Left colon (tissue), 2 donors: ENCODE data around the gene WNT10A. TPM values are rescaled to one million over a fixed set of nuclear protein-coding genes. Genes with fewer than 3 reads are reported as not detected.

ENCODE experiments used
- ATAC-seq: fragments of 200-7000 bp; cut with Tn5 transposase; one replicate; pipeline ENCODE4 v1.9.1; 2020; ENCODE audit warnings: mild to moderate bottlenecking, moderate library complexity
- DNase-seq, 2 donors: peaks; one replicate each; pipeline ENCODE4 v3.0.0-alpha.2; 2020
- intact Hi-C, 2 donors: fragments of 100-400 bp; cut with DNase I in 1 of 2; cut with micrococcal nuclease in 1 of 2; formaldehyde crosslinking; loops; one replicate each; pipeline versions ENCODE4 v1.11.2 to v1.14.0; 2022; cut with DNase I, micrococcal nuclease
- total RNA-seq, 2 donors: library from RNA; stranded (reverse); fragmentation: NEBNext Ultra II Directional; extraction: Animal tissue kit (Norgen Biotek cat#: 25700); gene quantifications; one replicate each; pipeline ENCODE4 v1.2.1, GENCODE V29; 2021
- donor health status: DM: no; HTN: no; CAD: no.
- donor health status: DM: yes; HTN: yes; CAD: no.

WNT10A gene
- total RNA-seq, 2 donors from 2014 or later = 0.31 to 1.9 TPM

GRCh38 chr2:218872645-218873358 is 7.8 kb upstream of the WNT10A start:
- intact Hi-C loops = no loop called here
- ATAC-seq (no peak), DNase-seq (no peak)

- ATAC-seq = no peak
- no peak for DNase-seq
Measured at GRCh38 chr2:218873359-218874194, 7.1 kb upstream of the WNT10A start.

DNA sequence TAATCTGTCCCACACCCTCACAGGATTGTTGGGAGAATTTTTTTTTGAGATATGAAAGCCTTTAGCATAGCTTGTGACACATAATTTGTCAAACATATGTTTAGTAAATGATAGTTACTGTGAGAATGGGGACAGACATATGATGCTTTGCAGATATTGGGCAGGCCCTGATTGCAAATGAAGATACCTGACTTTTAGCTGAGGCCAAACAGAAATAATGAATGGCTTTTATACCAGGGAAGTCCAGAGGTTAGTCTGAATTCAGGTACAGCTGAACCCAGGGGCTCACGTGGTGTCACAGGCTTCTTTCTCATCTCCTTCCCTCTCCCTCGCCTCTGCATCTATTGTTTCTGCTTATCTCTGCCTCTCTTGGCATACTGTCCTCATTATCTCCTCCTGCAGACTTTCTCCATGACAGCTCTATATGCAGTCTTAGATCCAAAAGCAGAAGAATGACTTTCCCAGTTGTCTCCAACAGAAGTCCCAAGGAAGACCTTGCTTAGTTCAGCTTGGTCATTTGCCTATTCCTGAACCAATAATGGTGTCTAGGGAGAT is 4.9 kb upstream of the WNT10A start:
- intact Hi-C loops = no loop called here
- DNase-seq (no peak), ATAC-seq (no peak)

More at GRCh38 chr2:218873359-218874194, 7.1 kb upstream of the WNT10A start:
- intact Hi-C loops = no loop called here

DNA sequence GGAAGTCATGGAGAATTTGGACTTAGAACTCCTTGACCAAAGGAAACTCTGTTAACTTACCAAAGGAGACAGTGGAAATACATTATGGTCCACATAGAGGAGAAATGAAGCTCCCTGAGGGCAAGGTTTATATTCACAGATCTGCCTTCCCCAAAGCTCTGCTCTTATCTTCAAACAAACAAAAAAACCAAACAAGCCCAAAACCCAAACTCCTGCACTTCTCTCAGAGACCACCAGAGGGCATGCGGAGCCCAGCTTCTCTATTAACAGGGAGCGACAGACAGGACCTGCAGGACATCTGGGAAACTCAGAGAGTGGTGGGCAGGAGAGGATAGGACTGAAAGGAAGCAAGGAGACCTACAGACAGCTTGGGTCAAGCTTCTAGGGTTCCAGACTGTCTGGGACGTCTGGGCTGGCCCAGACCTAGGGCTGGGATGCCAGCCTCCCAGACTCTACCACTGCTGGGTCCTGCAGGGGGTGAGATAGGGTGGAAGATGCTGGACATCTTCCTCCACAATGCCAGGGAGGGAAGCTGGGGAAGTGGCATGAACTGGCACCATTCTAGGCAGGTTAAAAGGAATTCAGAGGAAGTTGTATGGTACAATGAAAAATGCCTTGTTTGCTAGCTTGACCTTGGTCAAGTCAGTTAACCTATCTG is 4.0 kb upstream of the WNT10A start:
- peak in 1 of 2 donors; percentile 71 for DNase-seq
- intact Hi-C loops = no loop called here
- ATAC-seq = peak; percentile 49

- intact Hi-C loops = no loop called here
Measured at GRCh38 chr2:218877331-218877730, 3.3 kb upstream of the WNT10A start.

GRCh38 chr2:218877891-218878290 is 2.8 kb upstream of the WNT10A start:
- intact Hi-C loops = no loop called here
- DNase-seq = no peak

More at GRCh38 chr2:218877331-218877730, 3.3 kb upstream of the WNT10A start:
- no peak for DNase-seq
- ATAC-seq = no peak

DNA sequence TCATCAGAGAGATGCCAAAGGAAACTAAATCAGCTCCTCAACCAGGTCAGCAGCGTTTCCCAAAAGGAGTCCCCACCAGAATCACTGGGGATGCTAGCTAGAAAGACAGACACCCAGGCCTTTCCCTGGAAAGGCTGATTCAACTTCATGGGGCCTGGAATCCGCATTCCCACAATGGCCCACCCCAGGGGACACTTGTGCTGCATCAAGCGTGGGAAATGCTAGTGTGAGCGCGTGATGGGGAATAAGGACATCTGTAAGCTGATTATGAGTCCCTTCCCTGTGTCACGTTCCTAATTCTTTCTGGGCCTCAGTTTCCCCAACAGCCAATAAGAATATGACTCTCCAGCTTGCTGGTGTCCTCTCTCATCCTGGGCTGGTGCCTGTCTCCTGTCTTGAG is 2.2 kb upstream of the WNT10A start:
- ATAC-seq = no peak
- intact Hi-C loops = no loop called here
- DNase-seq = no peak

More at GRCh38 chr2:218877891-218878290, 2.8 kb upstream of the WNT10A start:
- no peak for ATAC-seq

- intact Hi-C loops = no loop called here
- DNase-seq (no peak), ATAC-seq (no peak)
Measured at GRCh38 chr2:218878926-218879761, 1.5 kb upstream of the WNT10A start.

GRCh38 chr2:218879776-218880101 is 913 bp upstream of the WNT10A start:
- DNase-seq (no peak), ATAC-seq (no peak)
- intact Hi-C loops = no loop called here

DNA sequence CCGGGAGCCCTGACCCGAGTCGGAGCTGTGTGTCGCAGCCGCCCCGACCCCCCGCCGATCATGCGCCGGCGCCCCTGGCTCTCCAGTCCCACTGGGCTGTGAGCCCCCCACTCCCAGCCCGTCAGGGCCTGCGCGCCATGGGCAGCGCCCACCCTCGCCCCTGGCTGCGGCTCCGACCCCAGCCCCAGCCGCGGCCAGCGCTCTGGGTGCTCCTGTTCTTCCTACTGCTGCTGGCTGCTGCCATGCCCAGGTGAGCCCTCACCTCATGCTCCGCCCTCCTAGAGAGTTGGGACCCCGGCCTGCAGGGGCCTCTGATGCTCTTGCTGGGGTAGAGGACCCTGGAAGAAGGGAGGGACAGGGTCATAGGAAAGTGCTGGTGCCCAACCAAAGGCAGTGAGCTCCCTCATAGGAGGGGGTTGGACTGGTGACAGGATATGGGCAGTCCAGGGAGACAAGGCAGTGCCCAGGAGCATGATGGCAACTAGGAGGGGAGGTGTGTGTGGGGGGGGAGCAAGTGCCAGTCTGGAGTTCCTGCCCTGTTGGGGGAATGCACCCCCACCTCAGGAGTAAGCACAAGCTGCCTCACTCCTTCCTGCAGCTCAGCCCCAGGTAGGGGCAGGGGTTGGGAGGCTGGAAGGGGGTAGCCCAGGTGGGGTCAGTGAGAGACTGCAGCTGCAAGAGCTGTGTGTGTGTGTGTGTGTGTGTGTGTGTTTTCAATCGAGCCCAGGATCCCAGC is 375 bp downstream of the WNT10A start:
- DNase-seq (no peak), ATAC-seq (no peak)
- intact Hi-C loops = no loop called here

- ATAC-seq = no peak
- no peak for DNase-seq
- intact Hi-C loops = no loop called here
Measured at GRCh38 chr2:218881744-218882460, 1.2 kb downstream of the WNT10A start.

- intact Hi-C loops = no loop called here
- ATAC-seq = no peak
- DNase-seq = no peak
Measured at GRCh38 chr2:218882461-218882816, 1.8 kb downstream of the WNT10A start.

- ATAC-seq = no peak
- DNase-seq = no peak
- intact Hi-C loops = no loop called here
Measured at GRCh38 chr2:218882866-218883366, 2.3 kb downstream of the WNT10A start.

- ATAC-seq = peak; percentile 61
- DNase-seq = peak in 1 of 2 donors; percentile 53
- intact Hi-C loops = no loop called here
Measured at GRCh38 chr2:218883491-218884490, 3.1 kb downstream of the WNT10A start.

DNA sequence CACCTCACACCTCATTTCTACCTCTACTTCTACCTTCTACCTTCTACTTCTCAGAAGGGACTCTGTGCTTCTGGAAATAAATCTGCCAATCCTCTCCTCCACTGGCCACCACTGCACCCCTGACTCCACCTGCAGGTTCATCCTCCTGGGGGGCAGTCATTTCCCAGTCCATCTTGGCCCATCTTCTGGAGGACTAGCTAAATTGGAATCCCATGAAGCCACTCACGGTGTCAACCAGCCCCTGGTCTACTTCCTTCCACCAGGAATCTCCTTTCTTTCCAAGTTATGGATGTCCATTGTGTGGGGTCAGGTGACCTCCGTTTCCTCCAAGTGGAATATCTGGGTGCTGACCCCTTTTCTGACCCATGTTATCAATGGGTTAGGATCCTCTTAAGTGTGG is 3.9 kb downstream of the WNT10A start:
- ATAC-seq (no peak), DNase-seq (no peak)
- intact Hi-C loops = no loop called here
